Cardiac muscle cell (in vitro differentiated cells and primary cell): ENCODE data around the gene NOL8. TPM values are rescaled to one million over a fixed set of nuclear protein-coding genes. Genes with fewer than 3 reads are reported as not detected.
A peak's percentile ranks its signal among the peaks of the same experiment; 100 is the strongest.

ENCODE experiments used
- DNase-seq, 2 donors: peaks; one replicate each; pipeline versions ENCODE4 v3.0.0 to v3.0.0-alpha.2; 2010 to 2017; ENCODE audit warnings: low read depth in 1 of 2, low spot score in 1 of 2
- H3K27ac ChIP-seq: fragments of 200-600 bp; sonication (generic); 2 replicates; pipeline ENCODE4 v1.5.1; 2016
- H3K27me3 ChIP-seq: fragments of 200-600 bp; sonication (generic); 2 replicates; pipeline ENCODE4 v1.6.0; 2016; ENCODE audit warnings: control low read depth
- H3K36me3 ChIP-seq: fragments of 200-600 bp; sonication (generic); 2 replicates; pipeline ENCODE4 v1.5.1; 2016; ENCODE audit warnings: control low read depth
- H3K4me1 ChIP-seq: fragments of 200-600 bp; sonication (generic); 2 replicates; pipeline ENCODE4 v1.8.1; 2017; ENCODE audit warnings: low read depth, mild to moderate bottlenecking, mixed run types
- H3K4me3 ChIP-seq: fragments of 200-600 bp; sonication (generic); 2 replicates; pipeline ENCODE4 v1.5.1; 2016; ENCODE audit warnings: mild to moderate bottlenecking
- H3K9me3 ChIP-seq: fragments of 200-600 bp; sonication (generic); 2 replicates; pipeline ENCODE4 v1.5.1; 2017; ENCODE audit warnings: low read depth, mild to moderate bottlenecking, control low read depth
- CTCF ChIP-seq: IDR thresholded peaks from 2 replicates; pipeline ENCODE4 v1.5.1; 2012; ENCODE audit warnings: low read depth, mild to moderate bottlenecking, low read length
- polyA plus RNA-seq: library from polyadenylated mRNA; unstranded; fragments of >200 nt; fragmentation: Nextera tagmentation; extraction: Ambion mirVana; gene quantifications from 2 replicates; pipeline ENCODE4 v1.2.1, GENCODE V29; 2016
- total RNA-seq: library from RNA; depleted of rRNA; stranded (reverse); fragments of >200 nt; gene quantifications from 2 replicates; pipeline ENCODE4 v1.2.3, GENCODE V29; 2016

The NOL8 gene
- total and polyA plus RNA-seq, 2 experiments from 2014 or later: 15.1 to 21.6 TPM

GRCh38 chr9:92298036-92298435 lies 27.1 kb downstream of the NOL8 start:
- TF ChIP-seq CTCF: no peak

GRCh38 chr9:92297611-92298010 lies 27.5 kb downstream of the NOL8 start:
- Histone ChIP-seq H3K36me3 (peaks cover 46% of the 10 kb centered on the region), H3K9me3 (no peaks in the 10 kb centered on the region), H3K27ac (peak overlapping the region; percentile 54), H3K27me3 (no peaks in the 10 kb centered on the region), H3K4me3 (no peak overlapping the region), H3K4me1 (peaks cover 31% of the 10 kb centered on the region)
- DNase-seq: no peak
- no peak for TF ChIP-seq CTCF

More at GRCh38 chr9:92298036-92298435, 27.1 kb downstream of the NOL8 start:
- Histone ChIP-seq H3K27ac (no peak overlapping the region), H3K36me3 (peaks cover 46% of the 10 kb centered on the region), H3K4me3 (no peak overlapping the region), H3K4me1 (peaks cover 27% of the 10 kb centered on the region), H3K27me3 (no peaks in the 10 kb centered on the region), H3K9me3 (no peaks in the 10 kb centered on the region)
- no peak for DNase-seq

GRCh38 chr9:92295827-92296258 lies 29.3 kb downstream of the NOL8 start:
- DNase-seq: peak in 1 of 2 donors; percentile 40
- TF ChIP-seq CTCF: no peak
- Histone ChIP-seq H3K4me3 (no peak overlapping the region), H3K4me1 (peaks cover 31% of the 10 kb centered on the region), H3K9me3 (no peaks in the 10 kb centered on the region), H3K27ac (peak overlapping the region; percentile 94), H3K36me3 (peaks cover 30% of the 10 kb centered on the region), H3K27me3 (no peaks in the 10 kb centered on the region)

- no peak overlapping the region for H3K4me3 ChIP-seq
- H3K4me1 ChIP-seq: peaks cover 31% of the 10 kb centered on the region
- H3K27me3 ChIP-seq: no peaks in the 10 kb centered on the region
- H3K27ac ChIP-seq: peak overlapping the region; percentile 94
- H3K9me3 ChIP-seq: no peaks in the 10 kb centered on the region
- TF ChIP-seq CTCF: no peak
- peaks cover 25% of the 10 kb centered on the region for H3K36me3 ChIP-seq
- DNase-seq: peak in 1 of 2 donors; percentile 71
These were observed 29.8 kb downstream of the NOL8 start for GRCh38 chr9:92295240-92295790.

GRCh38 chr9:92294297-92294676 lies 30.9 kb downstream of the NOL8 start:
- TF ChIP-seq CTCF: no peak
- peak overlapping the region; percentile 94 for H3K27ac ChIP-seq
- H3K36me3 ChIP-seq: peaks cover 19% of the 10 kb centered on the region
- H3K4me3 ChIP-seq: peak overlapping the region; percentile 70
- no peaks in the 10 kb centered on the region for H3K27me3 ChIP-seq
- DNase-seq: peak in 1 of 2 donors; percentile 40
- H3K9me3 ChIP-seq: no peaks in the 10 kb centered on the region
- H3K4me1 ChIP-seq: peaks cover 31% of the 10 kb centered on the region
